ENCODE measurements around the gene GET3. TPM values are rescaled to one million over a fixed set of nuclear protein-coding genes. Genes with fewer than 3 reads are reported as not detected.
A peak's percentile ranks its signal among the peaks of the same experiment; 100 is the strongest.

GET3 gene
- total RNA-seq, 2 donors from 2014 or later: 30.7 to 50.0 TPM

- Histone ChIP-seq H3K36me3 (peaks cover 68% of the 10 kb centered on the region), H3K27me3 (replicated peaks; ENCODE audit: insufficient read depth) (no peaks in the 10 kb centered on the region), H3K27ac (no peak overlapping the region), H3K4me1 (ENCODE audit: control insufficient read depth in 1 of 2, low read depth in 2 of 2) (peaks cover 10 to 12% of the 10 kb centered on the region in 2 donors), H3K9me3 (no peaks in the 10 kb centered on the region), H3K4me3 (no peak overlapping the region)
- no peak for ATAC-seq (ENCODE audit: insufficient number of reproducible peaks, low FRiP score, low read depth)
- TF ChIP-seq CTCF (IDR thresholded peaks at IDR 0.05): no peak
- DNase-seq (ENCODE audit: low spot score): no peak
Measured at GRCh38 chr19:12715929-12716328, 21.4 kb upstream of the GET3 start.

- Histone ChIP-seq H3K27me3 (replicated peaks; ENCODE audit: insufficient read depth) (no peaks in the 10 kb centered on the region), H3K4me1 (ENCODE audit: control insufficient read depth in 1 of 2, low read depth in 2 of 2) (peaks cover 21 to 39% of the 10 kb centered on the region in 2 donors), H3K27ac (peak overlapping the region; percentile 95 to 96), H3K9me3 (no peaks in the 10 kb centered on the region), H3K4me3 (peak overlapping the region; percentile 94), H3K36me3 (peaks cover 27% of the 10 kb centered on the region)
- no peak for DNase-seq (ENCODE audit: low spot score)
- no peak for ATAC-seq (ENCODE audit: insufficient number of reproducible peaks, low FRiP score, low read depth)
- no peak for TF ChIP-seq CTCF (IDR thresholded peaks at IDR 0.05)
Measured at GRCh38 chr19:12720296-12720695, 17.0 kb upstream of the GET3 start.

- no peak for ATAC-seq (ENCODE audit: insufficient number of reproducible peaks, low FRiP score, low read depth)
- no peak for TF ChIP-seq CTCF (IDR thresholded peaks at IDR 0.05)
- no peak for DNase-seq (ENCODE audit: low spot score)
- H3K9me3 ChIP-seq: no peaks in the 10 kb centered on the region
- H3K27me3 ChIP-seq (replicated peaks; ENCODE audit: insufficient read depth): no peaks in the 10 kb centered on the region
- peaks cover 21 to 39% of the 10 kb centered on the region in 2 donors for H3K4me1 ChIP-seq (ENCODE audit: control insufficient read depth in 1 of 2, low read depth in 2 of 2)
- peaks cover 20% of the 10 kb centered on the region for H3K36me3 ChIP-seq
- peak overlapping the region; percentile 94 for H3K4me3 ChIP-seq
- H3K27ac ChIP-seq: peak overlapping the region; percentile 95 to 96
Measured at GRCh38 chr19:12720851-12721655, 16.2 kb upstream of the GET3 start.

- Histone ChIP-seq H3K36me3 (peaks cover 13% of the 10 kb centered on the region), H3K27me3 (replicated peaks; ENCODE audit: insufficient read depth) (no peaks in the 10 kb centered on the region), H3K4me3 (peak overlapping the region; percentile 94), H3K4me1 (ENCODE audit: control insufficient read depth in 1 of 2, low read depth in 2 of 2) (peaks cover 21 to 39% of the 10 kb centered on the region in 2 donors), H3K9me3 (no peaks in the 10 kb centered on the region), H3K27ac (peak overlapping the region; percentile 95 to 96)
- TF ChIP-seq CTCF (IDR thresholded peaks at IDR 0.05): no peak
- ATAC-seq (ENCODE audit: insufficient number of reproducible peaks, low FRiP score, low read depth): peak; percentile 66
- DNase-seq (ENCODE audit: low spot score): no peak
Measured at GRCh38 chr19:12721656-12722565, 15.4 kb upstream of the GET3 start.
